Activated T-cell treated with anti-CD3 and anti-CD28 coated beads for 1 hour (primary cell): ENCODE measurements around the gene CHORDC1.
"Not testable (repeated sequence)": the region's sequence is repeated elsewhere in the genome, so short reads cannot be mapped to it uniquely, and the experiment has no call there.

Source experiments
- DNase-seq: peaks from one replicate; pipeline ENCODE4 v3.0.0-alpha.2; 2020; ENCODE audit warnings: low read depth

Gene CHORDC1

DNA sequence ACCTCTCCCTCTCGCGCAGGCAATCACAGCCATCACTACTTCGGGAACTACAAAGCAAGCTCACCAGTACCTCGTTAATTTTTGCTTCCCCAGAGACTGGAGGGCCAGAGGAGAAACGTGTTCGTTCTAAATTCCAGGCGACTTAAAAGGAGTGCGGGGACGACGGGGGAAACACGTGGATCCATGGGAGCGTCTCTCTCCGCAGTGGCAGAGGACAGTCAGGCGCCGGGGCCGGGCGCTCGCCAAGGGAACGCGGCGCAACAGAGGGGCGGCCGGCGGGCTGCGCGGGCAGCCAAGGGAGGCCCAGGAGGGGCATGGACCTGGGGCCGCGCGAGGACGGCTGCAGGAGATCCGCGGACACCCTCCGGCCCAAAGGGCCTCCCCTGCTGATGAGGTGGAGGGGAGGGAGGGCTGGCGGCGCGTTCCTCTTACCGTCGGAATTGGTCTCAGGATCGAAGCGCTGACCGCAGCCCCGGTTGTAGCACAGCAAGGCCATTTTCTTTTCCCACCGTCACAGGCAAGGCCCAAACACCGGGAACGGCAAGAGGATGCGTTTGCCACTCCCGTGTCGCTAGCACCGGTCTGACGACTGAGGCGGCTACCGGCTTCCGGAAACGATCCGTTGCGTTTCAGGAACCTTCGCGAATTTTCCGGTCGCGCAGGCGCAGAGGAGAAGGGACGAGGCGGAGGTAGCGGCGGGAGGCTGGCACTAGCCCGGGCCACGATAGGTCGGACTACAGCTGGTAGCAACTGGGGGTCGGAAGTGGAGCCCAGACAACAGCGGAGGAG is at the start of gene CHORDC1:
CHORDC1 (minus strand) TSS at position 591 of the 789 bp plus-strand sequence; CDS start at position 496, 95 bp downstream.
- DNase-seq, result peak; percentile 94

- DNase-seq, result no peak
Observed at GRCh38 chr11:90257158-90257525, 34.3 kb upstream of the CHORDC1 start.

DNA sequence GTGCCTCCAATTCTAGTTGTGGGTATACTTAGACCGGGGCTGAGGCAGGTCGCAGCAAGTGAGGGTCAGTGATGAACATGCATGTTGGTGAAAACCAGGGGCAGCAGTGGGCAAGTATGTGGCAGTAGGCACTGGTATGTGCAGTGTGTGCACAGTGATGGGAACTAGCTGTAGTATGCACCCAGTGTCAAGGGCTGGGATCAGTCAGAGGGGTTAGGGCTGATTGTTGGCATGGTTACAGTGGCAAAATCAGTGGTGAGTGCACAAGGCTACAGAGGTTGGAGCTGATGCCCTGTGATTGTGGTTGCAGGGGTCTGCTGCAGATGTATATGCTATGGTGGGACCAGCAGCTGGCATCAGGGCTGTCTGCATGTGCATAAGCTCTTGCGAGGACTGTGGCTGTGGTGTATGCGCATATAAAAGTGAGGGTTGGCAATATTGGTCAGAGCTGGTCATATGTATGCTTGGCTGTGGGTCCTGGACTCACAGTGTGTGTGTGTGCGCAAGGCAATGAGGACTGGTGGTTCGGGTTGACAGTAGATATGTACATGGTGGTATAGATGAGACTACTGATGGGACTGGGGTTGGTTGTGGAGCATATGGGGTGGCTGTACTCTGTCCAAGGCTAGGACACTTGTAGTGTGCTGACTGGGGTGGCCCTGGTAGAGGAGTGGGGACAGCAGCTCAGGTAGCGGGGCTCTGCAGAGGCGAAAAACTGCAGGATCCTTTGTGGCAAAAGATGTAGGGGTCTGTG is 33.7 kb upstream of the CHORDC1 start:
- DNase-seq, result no peak

GRCh38 chr11:90254065-90254464 is 31.2 kb upstream of the CHORDC1 start:
- DNase-seq, result no peak

DNA sequence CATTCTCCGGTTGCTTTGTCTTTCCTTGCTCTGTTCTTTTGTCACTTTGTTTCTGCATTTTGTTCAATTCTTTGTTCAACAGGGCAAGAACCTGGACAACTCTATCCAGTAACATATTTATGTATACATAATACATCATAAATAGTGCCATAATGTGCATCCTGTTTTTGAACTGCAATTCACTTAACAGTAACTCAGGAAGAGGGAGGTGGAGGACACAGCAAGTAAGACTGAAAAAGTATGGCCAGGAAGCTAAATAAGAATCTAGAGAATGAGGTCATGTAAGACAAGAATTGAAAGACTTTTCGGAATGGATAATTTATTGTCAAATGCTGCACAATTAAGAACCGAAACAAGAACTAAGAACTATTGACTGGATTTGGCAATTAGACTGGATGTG is 29.2 kb upstream of the CHORDC1 start:
- no peak for DNase-seq

DNA sequence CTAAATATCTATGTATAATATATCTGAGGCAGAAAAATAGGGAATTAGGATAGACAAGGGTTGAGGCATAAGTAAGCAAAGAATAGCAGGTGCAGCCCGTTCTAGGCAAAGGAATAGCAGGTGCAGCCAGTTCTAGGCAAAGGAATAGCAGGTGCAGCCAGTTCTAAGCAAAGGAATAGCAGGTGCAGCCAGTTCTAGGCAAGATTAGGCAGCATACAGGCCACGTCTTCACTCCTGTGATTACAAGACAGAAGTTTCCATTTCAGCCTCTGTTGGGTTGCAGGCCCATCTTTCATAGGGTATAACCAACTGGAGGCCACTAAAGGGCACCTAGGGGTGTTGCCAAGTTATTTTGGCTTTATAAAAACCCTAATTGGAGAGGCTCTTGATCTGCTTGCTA is 28.8 kb upstream of the CHORDC1 start:
- DNase-seq, result no peak

DNA sequence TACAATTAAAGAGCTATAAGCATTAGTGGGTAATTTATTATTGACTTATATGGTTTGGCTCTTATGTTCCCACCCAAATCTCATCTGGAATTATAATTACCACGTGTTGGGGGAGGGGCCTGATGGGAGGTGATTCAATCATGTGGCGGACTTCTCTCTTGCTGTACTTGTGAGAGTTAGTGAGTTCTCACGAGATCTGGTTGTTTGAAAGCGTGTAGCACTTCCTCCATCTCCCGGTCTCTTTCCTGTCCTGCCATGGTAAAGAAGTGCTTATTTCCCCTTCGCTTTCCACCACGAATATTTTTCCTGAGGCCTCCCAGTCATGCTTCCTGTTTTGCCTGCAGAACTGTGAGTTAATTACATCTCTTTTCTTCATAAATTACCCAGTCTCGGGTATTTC is 28.1 kb upstream of the CHORDC1 start:
- DNase-seq, result no peak

GRCh38 chr11:90246468-90246867 is 23.6 kb upstream of the CHORDC1 start:
- DNase-seq, result no peak

DNA sequence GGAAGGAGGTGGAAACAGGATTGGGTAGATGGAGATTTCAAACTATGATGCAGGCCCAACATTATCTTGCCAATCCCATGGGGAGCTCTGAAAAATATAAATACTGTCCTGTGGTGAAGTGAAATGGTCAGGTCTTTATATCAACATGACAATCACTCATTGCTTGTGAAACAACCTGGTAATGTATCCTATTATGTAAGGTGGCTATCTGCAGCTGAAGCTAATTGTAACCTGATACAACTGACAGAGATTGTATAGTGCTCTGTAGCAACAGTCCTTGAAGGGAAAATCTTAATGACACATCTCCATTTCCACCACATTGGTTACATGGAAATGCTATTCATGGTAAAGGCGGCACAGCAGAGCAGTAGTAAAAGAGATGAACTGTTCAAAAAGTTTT is 20.7 kb upstream of the CHORDC1 start:
- DNase-seq, result no peak

GRCh38 chr11:90242894-90243416 is 20.1 kb upstream of the CHORDC1 start:
- DNase-seq, result no peak

- no peak for DNase-seq
Observed at GRCh38 chr11:90241414-90241813, 18.6 kb upstream of the CHORDC1 start.

DNA sequence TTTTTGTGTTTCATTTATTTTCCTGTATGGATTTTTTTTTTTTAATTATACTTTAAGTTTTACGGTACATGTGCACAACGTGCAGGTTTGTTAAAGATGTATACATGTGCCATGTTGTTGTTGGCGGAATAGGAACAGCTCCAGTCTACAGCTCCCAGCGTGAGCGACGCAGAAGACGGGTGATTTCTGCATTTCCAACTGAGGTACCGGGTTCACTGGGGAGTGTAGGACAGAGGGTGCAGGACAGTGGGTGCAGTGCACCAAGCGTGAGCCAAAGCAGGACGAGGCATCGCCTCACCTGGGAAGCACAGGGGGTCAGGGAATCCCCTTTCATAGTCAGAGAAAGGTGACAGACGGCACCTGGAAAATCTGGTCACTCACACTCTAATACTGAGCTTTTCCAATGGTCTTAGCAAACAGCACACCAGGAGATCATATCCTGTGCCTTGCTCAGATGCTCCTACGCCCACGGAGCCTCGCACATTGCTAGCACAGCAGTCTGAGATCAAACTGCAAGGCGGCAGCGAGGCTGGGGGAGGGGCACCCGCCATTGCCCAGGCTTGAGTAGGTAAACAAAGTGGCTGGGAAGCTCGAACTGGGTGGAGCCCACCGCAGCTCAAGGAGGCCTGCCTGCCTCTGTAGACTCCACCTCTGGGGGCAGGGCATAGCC is 17.3 kb upstream of the CHORDC1 start:
- DNase-seq, result not testable (repeated sequence)

DNA sequence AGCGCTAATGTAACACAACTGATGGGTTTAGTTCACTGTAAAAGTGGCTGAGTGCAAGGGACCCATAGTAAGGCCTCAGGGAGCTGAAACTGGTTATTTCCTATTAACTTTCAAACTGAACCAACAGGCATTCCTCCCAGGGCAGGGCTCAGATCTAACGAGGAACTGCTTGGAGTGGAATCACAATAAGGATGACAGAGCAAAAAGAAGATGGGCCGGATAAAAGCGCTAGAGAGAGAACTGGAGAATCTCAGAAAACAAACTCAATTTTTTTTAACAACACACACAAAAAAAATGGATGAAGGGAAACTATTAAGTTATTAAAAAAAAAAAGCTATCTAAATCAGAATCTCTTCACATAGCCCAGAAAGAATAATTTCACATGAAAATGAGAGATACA is 14.2 kb upstream of the CHORDC1 start:
- no peak for DNase-seq

DNA sequence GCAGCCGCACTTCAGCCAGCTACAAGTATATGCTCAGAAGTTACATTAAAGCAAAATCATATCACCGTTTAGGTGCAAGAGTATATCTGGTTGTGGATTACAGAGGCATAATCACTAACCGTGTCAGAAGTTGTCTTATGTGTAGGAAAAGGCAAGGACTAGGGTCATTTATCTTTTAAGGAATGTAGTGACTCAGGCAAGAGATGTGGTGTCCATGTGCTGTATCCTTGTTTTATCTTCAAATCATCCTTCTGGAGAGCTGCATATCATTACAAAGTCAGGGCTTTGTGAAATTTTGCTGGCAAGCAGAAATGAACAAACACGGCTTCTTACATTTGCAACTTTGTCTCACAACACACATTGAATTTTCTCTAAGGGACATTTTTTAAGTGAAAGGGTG is 12.7 kb upstream of the CHORDC1 start:
- no peak for DNase-seq

GRCh38 chr11:90234977-90235376 is 12.1 kb upstream of the CHORDC1 start:
- no peak for DNase-seq

GRCh38 chr11:90229791-90230190 is 6.9 kb upstream of the CHORDC1 start:
- DNase-seq, result no peak

GRCh38 chr11:90228056-90228455 is 5.2 kb upstream of the CHORDC1 start:
- DNase-seq, result no peak

DNA sequence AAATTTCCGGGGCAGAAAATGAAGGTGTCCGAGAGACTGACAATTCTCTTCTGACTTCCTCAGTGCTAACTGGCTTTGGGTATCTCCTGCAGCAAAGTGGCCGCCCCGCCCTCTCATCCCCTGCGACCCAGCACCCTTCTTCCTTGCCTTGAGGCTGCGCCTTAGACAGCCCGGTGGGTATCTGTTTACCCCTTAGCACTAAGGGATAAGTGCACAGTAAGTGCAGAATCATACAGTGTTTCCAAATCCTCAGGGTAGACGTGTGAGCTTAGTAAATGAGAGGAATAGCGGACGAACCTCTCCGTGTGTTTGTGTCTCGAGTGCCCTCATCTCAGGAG is 368 bp upstream of the CHORDC1 start:
- DNase-seq, result no peak

- DNase-seq, result no peak
Observed at GRCh38 chr11:90221803-90222458, 918 bp downstream of the CHORDC1 start.

- DNase-seq, result no peak
Observed at GRCh38 chr11:90220391-90220790, 2.5 kb downstream of the CHORDC1 start.

DNA sequence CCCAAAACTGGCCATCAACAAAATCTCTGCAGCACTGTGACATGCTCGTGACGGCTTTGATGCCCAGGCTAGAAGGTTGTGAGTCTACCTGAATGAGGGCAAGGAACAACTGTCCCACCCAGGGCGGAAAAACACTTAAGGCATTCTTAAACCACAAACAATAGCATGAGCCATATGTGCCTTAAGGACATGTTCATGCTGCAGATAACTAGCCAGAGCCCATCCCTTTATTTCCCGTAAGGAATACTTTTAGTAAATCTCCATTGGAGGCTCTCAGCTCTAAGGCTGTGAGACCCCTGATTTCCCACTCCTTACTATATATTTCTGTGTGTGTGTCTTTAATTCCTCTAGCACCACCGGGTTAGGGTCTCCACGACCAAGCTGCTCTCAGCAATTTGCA is 3.4 kb downstream of the CHORDC1 start:
- no peak for DNase-seq

GRCh38 chr11:90218606-90219005 is 4.2 kb downstream of the CHORDC1 start:
- DNase-seq, result no peak
